ENCODE results near the gene KDM5B.

Gene KDM5B

DNA sequence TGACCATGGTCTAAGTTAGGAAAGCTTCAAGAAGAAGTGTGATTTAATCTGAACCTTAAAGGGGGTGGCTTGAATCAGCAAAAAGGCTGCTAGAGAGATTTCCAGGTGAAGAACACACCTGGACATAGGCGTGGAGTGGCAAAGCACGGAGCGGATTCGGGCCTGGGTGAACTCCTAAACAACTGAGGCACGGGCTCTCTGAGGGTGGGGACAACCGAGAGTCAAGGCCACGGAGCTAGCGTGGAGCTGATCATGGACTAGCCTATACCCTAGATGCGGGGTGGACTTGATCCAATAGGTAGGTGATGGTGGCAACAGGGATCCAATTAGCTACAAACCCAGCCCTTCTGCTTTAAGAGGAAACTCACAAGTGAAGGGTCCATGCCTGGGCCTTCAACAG is 125.7 kb downstream of the KDM5B start:
- DNase-seq = no peak

DNA sequence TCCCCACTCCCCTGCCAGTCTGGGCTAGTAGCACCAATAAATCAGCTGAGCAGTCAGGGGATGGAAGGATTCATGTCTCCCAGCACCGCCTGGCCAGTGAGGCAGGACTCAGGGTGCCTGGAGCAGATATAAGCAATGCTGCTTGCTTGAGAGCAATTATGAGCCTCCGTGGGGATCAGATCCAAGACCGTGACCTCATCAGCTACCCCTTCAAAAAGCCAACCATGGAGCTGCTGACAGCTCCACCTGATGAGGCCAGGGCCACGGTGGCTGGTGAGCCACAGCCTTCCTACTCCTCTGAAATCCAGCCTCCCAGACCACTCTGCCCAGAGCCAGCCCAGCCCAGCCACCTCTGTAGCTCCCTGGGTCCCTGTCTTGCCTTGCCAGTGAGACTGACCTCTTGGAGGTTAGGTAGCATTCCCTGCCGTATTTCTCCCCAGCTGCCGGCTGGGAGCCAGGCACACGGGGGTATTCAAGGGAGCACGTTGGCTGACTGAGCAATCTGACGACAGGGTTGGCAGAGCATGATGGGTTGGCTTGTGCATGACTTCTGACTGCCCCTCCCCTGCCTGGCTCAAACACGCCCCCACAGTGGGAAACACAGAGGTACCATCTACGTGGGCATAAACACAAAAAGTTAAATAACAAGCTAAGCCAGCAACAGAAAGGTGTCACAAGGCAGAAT is 126.3 kb downstream of the KDM5B start:
- no peak for DNase-seq

DNA sequence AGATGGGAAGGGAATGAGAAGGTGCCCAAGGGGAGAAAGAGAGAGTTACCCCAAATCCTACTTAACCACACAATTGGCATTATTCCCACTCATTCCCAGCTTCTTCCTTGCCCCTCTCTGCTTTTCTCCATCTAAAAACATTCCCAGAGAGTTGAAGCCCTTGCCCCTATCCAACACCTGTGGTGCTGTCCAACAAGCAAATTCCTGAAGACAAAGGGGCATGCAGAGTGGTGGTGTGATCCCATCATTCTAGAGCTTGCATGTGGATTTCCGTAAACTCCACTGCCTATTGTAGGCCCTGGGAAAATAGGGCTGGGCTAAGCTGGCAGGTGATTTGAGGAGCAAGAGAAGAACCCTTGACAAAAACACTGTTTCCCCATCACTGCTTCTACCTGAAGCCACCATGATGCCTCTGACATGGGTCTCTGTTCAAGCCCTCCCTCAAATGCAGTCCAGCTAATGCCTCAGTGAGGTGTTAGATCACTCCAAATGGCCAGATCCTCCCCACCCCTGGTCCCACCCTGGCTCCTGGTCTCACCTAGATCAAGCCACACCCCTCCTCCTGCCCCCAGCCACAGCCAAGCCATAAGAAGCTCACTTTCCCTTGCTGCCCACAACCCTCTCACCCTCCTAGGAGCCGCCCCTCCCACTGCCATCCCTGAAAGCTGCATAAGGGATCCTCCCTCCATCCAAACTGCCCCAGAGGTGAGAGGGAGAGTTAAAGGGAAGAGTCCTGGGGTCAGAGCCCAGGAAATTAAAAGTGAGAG is 127.5 kb downstream of the KDM5B start:
- no peak for DNase-seq

DNA sequence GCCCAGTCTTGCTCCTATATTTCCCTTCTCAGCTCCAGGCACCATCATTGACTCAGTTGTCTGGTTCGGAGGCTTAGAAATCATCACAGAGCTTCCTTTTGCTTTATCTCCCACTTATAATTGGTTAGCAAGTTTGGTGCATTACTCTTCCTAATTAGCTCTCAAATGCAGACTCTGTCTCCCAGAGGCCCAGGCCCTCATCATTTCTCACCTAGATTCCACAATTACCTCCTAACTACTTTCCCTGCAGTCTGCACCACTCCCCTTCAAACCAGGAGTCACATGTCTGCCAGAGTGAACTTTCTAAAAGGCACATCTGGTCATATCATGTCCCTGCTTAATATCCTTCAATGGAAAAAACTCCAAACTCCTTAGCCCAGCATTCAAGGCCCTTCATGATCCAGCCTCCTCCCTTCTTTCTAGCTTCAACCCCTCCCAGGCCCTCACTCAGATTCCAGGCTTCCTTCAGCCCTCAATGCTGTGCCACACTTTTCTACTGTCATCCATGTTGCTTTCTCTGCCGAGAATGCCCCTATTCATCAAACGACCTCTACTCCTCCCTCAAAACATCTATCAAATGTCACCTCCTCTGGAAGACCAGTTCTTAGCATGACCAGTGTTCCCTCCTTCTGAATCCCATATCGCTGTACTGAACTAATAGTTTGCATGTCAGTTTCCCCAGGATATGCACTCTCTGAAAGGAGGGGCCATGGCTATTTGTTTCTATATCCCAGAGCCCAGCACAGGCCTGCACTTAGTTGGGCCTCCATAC is 128.6 kb downstream of the KDM5B start:
- no peak for DNase-seq

DNA sequence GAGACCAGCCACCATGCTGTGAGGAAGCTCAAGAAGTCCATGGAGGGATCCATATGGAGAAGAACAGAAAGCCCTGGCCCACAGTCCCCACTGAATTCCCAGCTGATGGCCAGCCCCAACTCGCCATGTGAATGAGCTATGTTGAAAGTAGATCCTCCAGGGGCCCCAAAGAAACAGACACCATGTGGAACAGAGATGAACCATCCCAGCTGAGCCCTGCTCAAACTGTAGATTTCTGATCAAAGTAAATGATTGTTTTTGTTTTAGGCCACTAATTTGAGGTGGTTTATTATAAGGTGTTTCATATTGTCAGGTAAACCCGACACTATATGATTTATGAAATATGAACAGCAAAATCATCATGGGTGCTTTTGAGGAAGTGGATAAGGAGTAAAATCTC is 130.8 kb downstream of the KDM5B start:
- no peak for DNase-seq
